ENCODE data around the gene CACNA1S. TPM values are rescaled to one million over a fixed set of nuclear protein-coding genes. Genes with fewer than 3 reads are reported as not detected.
A peak's percentile ranks its signal among the peaks of the same experiment; 100 is the strongest.

The CACNA1S gene
- total and polyA plus RNA-seq, 12 donors, result under 0.01 to 0.09 (median 0.05) TPM; not detected in 7

GRCh38 chr1:201049248-201049831, 62.9 kb downstream of the CACNA1S start:
- TF ChIP-seq, protein P1, sequence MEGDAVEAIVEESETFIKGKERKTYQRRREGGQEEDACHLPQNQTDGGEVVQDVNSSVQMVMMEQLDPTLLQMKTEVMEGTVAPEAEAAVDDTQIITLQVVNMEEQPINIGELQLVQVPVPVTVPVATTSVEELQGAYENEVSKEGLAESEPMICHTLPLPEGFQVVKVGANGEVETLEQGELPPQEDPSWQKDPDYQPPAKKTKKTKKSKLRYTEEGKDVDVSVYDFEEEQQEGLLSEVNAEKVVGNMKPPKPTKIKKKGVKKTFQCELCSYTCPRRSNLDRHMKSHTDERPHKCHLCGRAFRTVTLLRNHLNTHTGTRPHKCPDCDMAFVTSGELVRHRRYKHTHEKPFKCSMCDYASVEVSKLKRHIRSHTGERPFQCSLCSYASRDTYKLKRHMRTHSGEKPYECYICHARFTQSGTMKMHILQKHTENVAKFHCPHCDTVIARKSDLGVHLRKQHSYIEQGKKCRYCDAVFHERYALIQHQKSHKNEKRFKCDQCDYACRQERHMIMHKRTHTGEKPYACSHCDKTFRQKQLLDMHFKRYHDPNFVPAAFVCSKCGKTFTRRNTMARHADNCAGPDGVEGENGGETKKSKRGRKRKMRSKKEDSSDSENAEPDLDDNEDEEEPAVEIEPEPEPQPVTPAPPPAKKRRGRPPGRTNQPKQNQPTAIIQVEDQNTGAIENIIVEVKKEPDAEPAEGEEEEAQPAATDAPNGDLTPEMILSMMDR (IDR thresholded peaks at IDR 0.05), result no peak
- DNase-seq, result no peak
- WGBS, 2 donors, result 85 to 87% methylated on average over 5 of the region's 5 CpGs
- no peaks in the 10 kb centered on the region for H3K36me3 ChIP-seq
- no peak overlapping the region for H3K27ac ChIP-seq
- intact Hi-C loops (cut with DNase I), result loop anchor here in 4 of 10 donors (10.0 kb wide), 3 partner anchors 145 to 425 kb away; partner anchors contain the start of genes KIF14 (in 3 of the 4) and GPR25 (in 1 of the 4)
- H3K9me3 ChIP-seq, result no peaks in the 10 kb centered on the region
- H3K4me1 ChIP-seq, result peaks cover 0 to 7% (median 3%) of the 10 kb centered on the region in 9 donors
- H3K27me3 ChIP-seq, result peaks cover 0 to 21% (median 6%) of the 10 kb centered on the region in 7 donors
- H3K4me3 ChIP-seq, result no peak overlapping the region
- no peak for ATAC-seq

DNA sequence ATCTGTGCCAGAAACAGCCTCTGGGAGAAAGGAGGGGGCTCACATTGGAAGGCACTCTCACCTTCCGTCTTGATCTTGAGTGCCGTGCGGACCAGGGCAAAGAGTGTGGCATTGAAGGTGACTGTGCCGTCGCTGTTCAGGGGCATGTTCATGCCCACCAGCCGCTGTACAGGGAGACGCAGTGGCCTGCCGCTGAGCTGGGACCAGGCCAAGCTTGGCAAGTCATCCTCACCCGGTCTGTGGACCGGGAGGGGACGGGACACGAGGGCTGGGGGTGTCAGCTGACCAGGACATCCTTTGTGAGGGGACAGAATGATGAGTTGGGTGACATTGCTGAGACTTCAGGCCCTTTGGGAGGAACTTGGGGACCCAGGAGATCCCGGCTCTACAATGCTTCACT, 63.7 kb downstream of the CACNA1S start:
- DNase-seq (no peak), ATAC-seq (no peak)
- TF ChIP-seq, protein P1 (IDR thresholded peaks at IDR 0.05), result no peak
- H3K36me3 ChIP-seq, result no peaks in the 10 kb centered on the region
- no peak overlapping the region for H3K27ac ChIP-seq
- 79 to 89% methylated on average over 13 of the region's 13 CpGs for WGBS, 2 donors
- intact Hi-C loops (cut with DNase I), result loop anchor here in 4 of 10 donors (10.0 kb wide), 3 partner anchors 144 to 424 kb away; partner anchors contain the start of genes KIF14 (in 3 of the 4) and GPR25 (in 1 of the 4)
- H3K9me3 ChIP-seq, result no peaks in the 10 kb centered on the region
- peaks cover 0 to 24% (median 9%) of the 10 kb centered on the region in 7 donors for H3K27me3 ChIP-seq
- H3K4me3 ChIP-seq, result no peak overlapping the region
- H3K4me1 ChIP-seq, result no peaks in the 10 kb centered on the region

DNA sequence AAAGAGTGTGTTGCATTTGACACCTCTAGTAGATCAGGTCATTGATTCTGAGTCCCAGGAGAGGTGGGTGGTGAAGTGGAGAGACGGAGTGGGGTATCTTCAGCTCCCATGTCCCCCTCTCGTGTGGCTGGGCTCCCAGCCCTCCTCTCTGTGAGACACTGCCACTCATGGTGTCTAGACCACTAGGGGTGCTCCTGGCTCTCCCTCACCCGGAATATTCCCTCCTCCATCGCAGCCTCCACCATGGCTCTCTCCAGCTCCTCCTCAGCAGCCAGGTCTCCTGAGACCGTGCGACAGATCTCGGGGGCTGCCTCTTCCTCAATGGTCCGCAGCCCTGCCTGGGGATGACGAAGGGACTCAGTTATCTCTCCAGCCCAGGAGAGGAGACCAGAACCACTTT, 68.1 kb downstream of the CACNA1S start:
- intact Hi-C loops (cut with DNase I), result loop anchor here in 8 of 10 donors (5.0 to 10.0 kb wide), 6 partner anchors 72 to 487 kb away; partner anchors contain the start of genes KIF14 (in 4 of the 8) and GPR25 (in 1 of the 8)
- WGBS, 2 donors, result 76 to 81% methylated on average over 9 of the region's 9 CpGs
- H3K4me1 ChIP-seq, result peaks cover 0 to 9% (median 4%) of the 10 kb centered on the region in 9 donors
- no peaks in the 10 kb centered on the region for H3K36me3 ChIP-seq
- H3K27me3 ChIP-seq, result peaks cover 0 to 24% (median 9%) of the 10 kb centered on the region in 7 donors
- H3K9me3 ChIP-seq, result no peaks in the 10 kb centered on the region
- no peak overlapping the region for H3K27ac ChIP-seq
- no peak for ATAC-seq
- DNase-seq, result no peak
- TF ChIP-seq, protein P1 (IDR thresholded peaks at IDR 0.05), result no peak
- no peak overlapping the region for H3K4me3 ChIP-seq

GRCh38 chr1:201042779-201043461, 69.3 kb downstream of the CACNA1S start:
- Histone ChIP-seq H3K4me1 (peaks cover 0 to 9% (median 4%) of the 10 kb centered on the region in 9 donors), H3K9me3 (no peaks in the 10 kb centered on the region), H3K36me3 (no peaks in the 10 kb centered on the region), H3K27ac (no peak overlapping the region), H3K4me3 (no peak overlapping the region), H3K27me3 (peaks cover 0 to 15% (median 8%) of the 10 kb centered on the region in 7 donors)
- TF ChIP-seq, protein P1 (IDR thresholded peaks at IDR 0.05), result peak; percentile 56 to 89 (median 86)
- WGBS, 2 donors, result 21 to 26% methylated on average over 13 of the region's 13 CpGs
- intact Hi-C loops (cut with DNase I), result loop anchor here in 8 of 10 donors (1.0 to 10.0 kb wide), 10 partner anchors 68 to 486 kb away; partner anchors contain the start of genes KIF14 (in 4 of the 8) and GPR25 (in 1 of the 8)
- DNase-seq (peak; percentile 38 to 55), ATAC-seq (peak; percentile 66 to 86 (median 82))
